ENCODE measurements around the gene RREB1.
A peak's percentile ranks its signal among the peaks of the same experiment; 100 is the strongest.
"Not testable (repeated sequence)": the region's sequence is repeated elsewhere in the genome, so short reads cannot be mapped to it uniquely, and the experiment has no call there.

Gene RREB1

DNA sequence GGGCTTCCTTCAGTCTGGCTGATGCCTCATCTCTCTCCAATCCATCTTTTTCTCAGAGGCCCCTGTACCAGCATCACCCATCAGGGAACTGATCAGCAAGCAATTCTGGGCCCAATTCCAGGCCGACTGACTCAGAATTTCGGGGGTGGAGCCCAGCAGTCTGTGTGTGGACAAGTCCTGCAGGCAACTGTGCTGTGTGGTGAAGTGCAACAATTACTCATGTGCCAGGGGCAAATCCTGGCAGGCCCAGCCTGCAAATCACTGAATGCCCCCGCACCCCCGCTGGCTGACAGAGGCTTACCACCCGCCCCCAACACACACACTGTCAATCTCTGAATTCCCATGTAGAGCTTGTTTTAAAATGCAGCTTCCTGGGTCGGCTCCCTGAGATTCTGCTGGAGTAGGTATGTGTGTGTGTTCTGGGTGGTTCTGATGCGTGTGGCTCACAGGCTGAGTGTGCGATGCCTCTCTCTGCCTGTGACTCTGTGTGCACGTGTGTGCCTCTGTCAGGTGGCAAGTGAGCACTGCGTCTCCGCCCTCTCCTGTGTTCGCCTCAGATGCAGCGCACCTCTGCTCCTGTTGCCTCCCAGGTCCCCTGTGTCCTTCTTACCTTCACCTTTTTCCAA is 159.8 kb downstream of the RREB1 start:
- peak; percentile 23 for DNase-seq

DNA sequence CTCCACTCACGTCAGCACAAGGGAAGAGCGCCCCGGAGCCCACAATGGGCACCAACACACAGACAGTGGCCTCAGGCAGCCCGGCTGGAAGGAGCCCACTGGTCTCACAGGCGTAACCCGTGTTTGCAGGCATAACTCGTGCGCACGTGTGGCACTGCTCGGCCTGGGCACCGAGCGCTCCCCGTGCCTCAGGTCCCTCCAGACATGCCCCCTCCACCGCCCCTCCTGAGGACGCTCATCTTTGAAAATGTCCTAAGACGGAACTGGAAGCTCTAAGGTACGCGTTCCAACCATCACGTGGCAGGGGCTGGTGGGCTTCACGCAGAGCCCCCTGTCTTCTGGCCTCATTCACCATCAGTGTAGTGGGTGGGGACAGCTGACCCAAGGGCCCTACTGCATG is 160.6 kb downstream of the RREB1 start:
- DNase-seq = no peak

DNA sequence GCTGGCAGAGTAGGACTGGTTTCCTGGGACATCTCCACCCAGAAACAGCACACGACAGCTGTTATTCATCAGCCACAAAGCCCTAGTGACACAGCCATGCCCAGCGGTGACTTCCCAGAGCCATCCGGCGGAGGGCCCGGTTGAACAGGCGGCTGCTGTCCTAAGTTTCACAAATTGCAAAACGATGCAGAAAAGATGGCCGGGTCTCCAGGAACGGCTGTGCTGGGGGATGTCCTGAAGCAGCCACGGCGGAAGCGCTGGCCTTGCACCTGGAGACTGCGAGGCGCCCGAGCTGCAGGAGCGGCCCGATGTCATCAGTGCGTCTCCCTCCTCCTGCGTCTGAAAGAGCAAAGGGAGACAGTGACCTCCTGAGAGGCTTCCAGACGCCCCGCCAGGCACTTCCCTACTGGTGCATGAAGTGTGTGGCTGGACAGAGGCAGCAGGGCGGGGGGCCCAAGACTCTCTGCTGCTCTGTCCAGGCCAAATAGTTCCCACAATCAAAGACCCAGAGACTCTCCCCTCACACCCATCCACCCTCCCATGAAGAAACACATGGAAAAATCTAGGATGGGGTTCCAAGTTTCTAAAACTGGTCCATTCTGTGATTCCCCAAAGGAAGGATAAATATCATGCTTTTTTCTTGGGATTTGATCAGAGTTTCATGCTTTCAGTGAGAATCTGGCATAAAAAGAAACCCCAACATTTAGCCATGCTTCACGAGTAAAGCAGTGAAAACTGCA is 161.2 kb downstream of the RREB1 start:
- peak; percentile 5 for DNase-seq

DNA sequence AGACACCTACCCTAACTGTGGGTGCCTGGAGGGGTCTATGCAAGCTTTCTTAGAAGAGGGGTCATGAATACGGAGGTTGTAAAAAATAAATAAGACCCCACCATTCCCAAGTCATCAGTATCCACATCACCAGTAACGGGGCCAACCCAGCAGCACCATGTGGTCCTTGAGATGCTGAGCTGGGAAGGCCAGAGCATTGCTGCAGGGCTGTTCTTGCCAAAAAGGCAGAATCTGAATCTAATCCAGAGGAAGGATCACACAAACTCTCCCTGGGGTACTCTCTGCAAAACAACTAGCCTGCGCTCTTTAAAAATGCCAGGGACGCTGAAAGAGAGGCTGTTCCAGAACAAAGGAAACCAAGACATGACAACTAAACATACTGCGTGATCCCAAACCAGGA is 162.1 kb downstream of the RREB1 start:
- DNase-seq = peak; percentile 9

DNA sequence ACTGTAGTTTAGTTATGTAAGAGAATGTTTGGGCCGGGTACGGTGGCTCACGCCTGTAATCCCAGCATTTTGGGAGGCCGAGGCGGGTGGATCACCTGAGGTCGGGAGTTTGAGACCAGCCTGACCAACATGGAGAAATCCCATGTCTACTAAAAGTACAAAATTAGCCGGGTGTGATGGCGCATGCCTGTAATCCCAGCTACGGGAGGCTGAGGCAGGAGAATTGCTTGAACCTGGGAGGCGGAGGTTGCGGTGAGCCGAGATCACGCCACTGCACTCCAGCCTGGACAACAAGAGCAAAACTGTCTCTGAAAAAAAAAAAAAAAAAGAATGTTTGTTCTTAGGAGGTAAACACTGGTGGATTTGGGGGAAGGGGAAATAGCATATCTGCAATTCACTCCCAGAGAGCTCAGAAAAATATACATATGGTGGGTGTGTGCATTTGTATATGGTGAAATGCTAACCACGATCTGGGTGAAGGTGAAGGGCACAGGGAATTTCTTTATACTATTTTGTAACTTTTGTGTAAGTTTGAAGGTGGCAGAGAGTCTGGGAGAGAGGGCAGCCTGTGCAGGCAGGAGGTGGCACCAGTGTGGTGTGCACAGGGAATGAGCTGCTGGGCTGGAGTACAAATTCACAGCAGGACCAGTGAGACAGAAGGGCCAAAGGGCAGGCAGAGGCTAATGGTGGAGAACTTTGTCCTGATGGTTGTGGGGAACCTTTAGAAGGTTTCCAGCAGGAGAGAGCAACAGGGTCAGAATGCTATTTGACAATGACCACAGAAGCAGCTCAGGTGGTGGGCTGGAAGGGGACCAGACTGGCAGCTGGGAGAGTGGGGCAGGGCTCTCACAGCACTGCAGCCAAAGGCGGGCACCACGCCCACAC is 162.8 kb downstream of the RREB1 start:
- DNase-seq = peak; percentile 10

DNA sequence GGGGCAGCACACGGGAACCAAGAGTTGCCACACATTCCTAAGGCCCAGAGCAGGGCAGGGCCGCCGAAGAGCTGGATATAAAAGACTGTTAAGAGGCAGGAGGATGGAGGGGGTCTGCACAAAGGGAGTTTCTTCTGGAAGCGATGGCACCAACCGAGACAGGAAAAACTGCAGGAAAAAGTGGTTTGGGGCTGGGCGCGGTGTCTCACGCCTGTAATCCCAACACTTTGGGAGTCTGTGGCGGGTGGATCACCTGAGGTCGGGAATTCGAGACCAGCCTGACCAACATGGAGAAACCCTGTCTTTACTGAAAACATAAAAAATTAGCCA is 163.4 kb downstream of the RREB1 start:
- no peak for DNase-seq

DNA sequence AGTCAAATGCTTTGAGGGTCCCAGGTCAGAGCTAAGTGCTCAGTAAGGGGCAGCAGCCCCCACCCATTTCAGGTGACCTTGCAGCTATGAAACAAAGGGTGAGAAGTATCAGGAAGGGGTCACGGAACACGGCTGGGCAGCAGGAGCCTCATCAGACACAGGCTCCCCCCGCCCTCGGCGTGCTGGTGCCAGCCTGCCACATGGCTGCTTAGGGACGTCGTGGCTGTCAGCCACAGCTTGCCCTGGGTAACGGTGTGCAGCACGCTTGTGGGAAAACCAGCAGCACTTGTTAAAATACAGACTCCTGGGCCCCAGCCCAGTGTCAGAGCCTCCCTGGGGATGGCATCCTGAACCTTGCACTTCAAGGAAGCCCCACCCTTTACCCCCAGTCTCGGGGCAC is 165.9 kb downstream of the RREB1 start:
- peak; percentile 15 for DNase-seq

DNA sequence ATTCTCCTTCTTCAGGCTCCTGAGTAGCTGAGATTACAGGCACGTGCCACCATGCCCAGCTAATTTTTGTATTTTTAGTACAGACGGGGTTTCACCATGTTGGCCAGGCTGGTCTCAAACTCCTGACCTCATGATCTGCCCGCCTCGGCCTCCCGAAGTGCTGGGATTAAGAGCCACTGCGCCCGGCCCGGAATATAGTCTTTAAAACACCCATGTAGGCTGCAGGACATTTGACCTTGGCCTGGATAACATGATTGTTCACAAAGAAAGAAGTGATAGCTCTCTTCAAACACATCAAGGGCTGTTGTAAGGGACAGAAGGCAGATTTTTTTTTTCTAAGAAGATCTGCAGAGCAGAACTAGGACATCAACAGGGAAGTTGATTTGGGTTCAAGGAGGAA is 166.8 kb downstream of the RREB1 start:
- DNase-seq = not testable (repeated sequence)

DNA sequence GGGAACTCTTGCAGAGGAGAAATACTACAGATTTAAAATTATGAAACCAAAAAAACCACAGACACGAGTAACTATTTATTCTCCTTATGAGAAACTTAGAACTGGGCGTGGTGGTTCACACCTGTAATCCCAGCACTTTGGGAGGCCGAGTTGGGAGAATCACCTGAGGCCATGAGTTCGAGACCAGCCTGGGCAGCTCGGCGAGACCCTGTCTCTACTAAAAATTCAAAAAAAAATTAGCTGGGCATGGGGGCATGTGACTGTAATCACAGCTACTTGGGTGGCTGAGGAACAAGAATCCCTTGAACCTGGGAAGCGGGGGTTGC is 168.4 kb downstream of the RREB1 start:
- no peak for DNase-seq

DNA sequence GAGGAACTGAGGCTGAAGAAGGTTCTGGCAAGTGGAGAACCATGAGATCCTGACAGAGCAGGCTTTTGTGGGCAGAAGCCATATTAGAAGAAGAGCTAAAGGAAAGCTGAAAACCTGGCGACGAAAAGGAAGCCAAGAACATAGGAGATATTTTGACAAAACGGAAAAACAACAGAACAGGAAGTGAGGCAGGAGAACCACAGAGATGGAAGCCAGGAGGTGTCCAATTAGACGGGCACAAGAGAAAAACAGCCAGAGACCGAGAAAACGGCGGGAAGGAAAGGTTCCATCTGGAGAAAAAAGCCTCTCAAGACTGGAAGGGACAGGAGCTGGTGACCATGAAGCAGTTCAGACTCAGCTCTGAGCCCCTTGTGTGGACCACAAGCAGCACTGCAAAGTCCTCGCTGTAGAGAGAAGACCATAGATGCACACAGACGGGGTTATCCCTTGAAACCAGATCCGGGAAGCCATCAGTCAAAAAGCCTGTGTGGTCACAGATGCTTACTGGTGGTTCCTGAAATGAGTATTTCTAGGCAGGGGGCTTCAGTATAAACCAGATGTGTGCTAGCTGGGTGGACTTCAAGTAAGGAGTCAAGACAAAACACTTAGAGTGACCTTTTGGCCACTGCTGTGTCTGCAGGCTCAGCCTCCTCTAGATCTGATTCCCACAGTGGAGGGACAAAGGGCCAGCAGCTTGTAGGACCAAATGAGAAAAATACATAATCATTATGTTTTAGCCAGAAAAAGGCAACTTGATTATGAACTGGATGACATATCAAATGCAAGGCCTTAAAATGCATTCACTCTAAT is 174.5 kb downstream of the RREB1 start:
- peak; percentile 22 for DNase-seq

DNA sequence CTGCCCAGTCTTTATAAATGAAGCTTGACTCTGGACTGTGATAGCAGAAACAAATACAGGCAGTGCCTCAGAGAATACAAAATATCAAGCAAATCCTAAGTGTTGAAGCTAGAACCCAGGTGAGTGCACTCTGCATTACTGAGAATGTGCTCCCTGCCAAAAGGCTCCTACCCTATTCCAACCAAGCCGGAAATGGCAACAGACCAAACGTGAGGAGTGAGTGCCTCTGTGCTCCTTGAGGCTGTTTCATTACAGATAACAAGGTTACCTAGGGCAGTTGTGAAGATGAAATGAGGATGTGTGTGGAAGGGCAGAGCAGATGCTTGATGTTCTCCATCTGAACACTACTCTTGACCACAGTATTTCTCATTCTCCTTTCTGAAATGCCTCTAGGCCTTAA is 175.9 kb downstream of the RREB1 start:
- peak; percentile 15 for DNase-seq

DNA sequence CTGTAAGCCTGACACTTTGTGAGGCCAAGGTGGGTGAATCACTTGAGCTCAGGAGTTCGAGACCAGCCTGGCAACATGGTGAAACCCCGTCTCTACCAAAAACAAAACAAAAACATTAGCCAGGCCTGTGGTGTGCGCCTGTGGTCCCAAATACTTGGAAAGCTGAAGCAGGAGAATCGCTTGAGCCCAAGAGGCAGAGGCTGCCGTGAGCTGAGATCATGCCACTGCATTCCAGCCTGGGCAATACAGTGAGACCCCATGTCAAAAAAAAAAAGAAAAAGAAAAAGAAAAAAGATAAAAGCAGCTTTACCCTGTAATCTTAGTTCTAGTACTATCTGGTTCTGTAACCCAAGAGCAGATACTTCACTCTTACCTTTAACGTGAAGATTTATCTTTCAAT is 177.7 kb downstream of the RREB1 start:
- no peak for DNase-seq

DNA sequence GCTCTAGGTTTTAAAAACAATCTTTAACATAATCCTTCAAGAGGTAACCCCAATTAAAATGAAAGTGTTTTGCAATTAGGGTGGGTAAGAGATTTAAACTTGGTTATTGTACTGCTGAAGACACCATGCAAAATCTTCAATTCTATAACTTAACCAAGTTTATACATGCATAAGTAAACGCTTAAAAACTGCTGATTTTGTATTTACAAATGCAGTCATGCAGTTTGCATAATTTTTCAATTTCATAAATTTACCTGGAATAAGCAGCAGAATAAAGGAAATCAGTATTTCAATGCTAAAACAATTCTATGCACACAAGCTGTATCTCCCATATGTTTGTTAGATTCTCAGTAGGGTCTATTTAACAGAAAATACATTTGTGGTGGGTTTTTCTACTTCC is 182.3 kb downstream of the RREB1 start:
- no peak for DNase-seq

DNA sequence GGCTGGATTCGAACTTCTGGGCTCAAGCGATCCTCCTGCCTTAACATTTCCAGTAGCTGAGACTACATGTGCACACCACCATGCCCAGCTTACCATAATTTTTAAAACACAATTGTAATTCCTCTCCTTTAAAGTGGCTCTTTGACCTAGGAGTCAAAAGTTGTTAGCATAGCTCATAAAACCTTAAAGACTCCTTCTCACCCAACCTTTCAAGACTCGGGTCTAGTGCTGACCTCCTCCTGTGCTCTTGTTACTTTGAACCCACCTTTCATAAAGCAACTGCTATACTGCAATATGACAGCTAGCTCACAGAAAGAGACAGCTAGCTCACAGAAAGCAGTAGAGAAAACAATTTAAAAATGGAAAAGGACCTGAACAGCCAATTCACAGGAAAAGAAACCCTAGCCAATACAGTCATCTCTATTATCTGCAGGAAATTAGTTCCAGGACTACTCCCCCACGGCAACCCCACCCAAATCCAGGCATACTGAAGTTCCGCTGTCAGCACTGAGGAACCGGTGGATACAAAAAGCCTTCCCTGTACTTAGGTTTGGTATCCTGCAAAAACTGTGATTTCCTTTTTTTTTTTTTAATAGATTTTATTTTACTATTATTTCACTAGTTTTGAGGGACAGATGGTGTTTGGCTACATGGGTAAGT is 185.0 kb downstream of the RREB1 start:
- DNase-seq = no peak

DNA sequence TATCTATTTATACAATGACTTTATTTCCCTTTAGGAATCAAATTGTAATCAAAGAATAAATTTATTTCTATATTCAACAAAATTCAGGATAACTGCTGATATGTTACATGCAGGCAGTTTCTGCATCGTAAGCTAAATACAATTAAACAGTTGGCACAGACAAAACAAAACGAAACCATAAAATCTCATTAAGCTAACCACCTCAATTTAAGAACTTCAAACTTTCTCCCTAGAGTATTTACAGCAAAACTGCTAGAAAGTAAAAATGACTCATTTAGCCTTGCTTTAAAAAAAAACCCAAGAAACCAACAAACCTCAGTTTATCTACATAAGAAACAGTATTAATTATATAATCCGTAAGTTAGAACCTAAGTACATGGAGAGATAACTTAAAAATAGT is 188.2 kb downstream of the RREB1 start:
- no peak for DNase-seq

DNA sequence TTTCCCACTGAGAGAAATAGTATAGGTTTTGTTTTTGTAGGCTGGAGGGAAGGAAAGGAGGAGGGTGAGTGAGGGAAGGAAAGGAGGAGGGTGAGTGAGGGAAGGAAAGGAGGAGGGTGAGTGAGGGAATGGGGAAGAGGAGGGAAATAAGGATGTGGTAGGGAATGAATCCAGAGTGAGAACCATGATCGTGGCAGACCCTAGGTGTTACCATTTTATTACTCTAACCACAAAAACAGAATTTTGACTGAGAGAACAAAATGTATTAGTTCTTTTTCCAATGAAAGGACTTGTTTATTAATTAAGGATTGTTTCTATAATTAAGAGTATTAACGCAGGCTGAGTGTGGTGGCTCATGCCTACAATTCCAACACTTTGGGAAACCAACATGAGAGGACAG is 188.8 kb downstream of the RREB1 start:
- no peak for DNase-seq

DNA sequence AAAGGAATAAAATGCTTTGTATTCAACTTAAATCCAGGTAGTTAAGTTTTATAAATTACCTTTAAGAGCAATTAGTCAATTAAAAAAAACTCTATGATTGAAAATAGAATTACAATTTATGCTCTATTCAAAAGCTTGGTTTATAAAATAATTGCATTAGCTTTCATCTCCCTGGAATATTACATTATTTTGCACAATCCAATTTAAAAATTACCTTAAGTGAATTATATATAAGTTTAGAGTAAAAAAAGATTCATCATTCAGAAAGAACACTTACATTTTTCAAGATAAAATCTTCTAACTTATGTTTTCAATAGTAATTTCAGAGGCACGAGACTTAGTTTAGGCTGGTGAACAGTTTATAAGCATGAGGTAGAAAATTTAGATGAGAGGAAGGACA is 190.4 kb downstream of the RREB1 start:
- DNase-seq = no peak

DNA sequence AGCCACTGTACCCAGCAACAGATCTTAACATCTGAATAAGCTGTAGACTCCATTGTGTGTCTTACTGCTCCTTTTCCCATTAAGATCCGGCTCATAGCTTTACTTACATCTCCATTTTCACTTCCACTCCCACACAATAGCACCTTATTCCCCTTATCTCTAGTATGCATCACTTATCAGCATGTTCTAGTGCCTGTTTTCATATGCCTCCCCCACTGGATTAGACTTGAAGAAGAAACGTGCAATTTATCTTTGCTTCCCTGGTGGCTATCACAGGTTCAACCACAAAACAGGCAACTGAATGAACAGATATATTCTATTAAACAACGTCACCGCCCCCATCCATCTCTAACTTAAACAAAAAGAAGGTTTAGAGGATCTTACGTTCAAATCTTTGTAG is 193.2 kb downstream of the RREB1 start:
- DNase-seq = no peak
